ENCODE results near the gene P2RY1.

P2RY1 gene

DNA sequence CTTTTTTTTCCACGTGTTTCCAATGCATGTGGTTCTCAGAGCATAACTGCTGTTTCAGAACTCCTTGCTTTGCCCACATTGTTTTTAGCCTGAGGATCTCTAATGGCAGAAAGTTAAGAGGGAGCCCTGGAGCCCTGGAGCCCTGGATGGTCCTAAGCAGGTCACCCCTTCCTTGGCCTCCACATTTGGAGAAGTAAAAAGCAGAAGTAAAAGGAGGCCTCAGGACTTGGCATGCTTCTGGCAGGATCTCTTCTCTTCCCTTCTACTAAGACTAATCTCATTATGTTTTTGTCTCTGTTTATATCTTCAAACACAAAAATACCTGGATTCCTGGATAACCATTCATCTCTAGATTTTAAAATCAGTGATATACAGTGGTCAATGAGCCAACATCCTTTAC, 50.1 kb downstream of the P2RY1 start:
- H3K36me3 ChIP-seq: no peaks in the 10 kb centered on the region
- no peak overlapping the region for H3K27ac ChIP-seq
- TF ChIP-seq, protein P1, sequence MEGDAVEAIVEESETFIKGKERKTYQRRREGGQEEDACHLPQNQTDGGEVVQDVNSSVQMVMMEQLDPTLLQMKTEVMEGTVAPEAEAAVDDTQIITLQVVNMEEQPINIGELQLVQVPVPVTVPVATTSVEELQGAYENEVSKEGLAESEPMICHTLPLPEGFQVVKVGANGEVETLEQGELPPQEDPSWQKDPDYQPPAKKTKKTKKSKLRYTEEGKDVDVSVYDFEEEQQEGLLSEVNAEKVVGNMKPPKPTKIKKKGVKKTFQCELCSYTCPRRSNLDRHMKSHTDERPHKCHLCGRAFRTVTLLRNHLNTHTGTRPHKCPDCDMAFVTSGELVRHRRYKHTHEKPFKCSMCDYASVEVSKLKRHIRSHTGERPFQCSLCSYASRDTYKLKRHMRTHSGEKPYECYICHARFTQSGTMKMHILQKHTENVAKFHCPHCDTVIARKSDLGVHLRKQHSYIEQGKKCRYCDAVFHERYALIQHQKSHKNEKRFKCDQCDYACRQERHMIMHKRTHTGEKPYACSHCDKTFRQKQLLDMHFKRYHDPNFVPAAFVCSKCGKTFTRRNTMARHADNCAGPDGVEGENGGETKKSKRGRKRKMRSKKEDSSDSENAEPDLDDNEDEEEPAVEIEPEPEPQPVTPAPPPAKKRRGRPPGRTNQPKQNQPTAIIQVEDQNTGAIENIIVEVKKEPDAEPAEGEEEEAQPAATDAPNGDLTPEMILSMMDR (IDR thresholded peaks at IDR 0.05): no peak
- H3K4me1 ChIP-seq (ENCODE audit: control insufficient read depth in 1 of 2, insufficient read depth in 1 of 2, low read depth in 1 of 2, low read length in 1 of 2): no peaks in the 10 kb centered on the region
- no peaks in the 10 kb centered on the region for H3K27me3 ChIP-seq
- no peak overlapping the region for H3K4me3 ChIP-seq (ENCODE audit: low read depth in 1 of 2, low read length in 1 of 2)
- no peaks in the 10 kb centered on the region for H3K9me3 ChIP-seq

All from neutrophil (primary cell).